GM18505 (cell line): ENCODE data around the gene ZNF571.

Source experiments
- ATAC-seq: cut with Tn5 transposase; IDR thresholded peaks from one replicate; pipeline ENCODE4 v1.9.1; 2021; ENCODE audit not compliant: unreplicated experiment
- POLR2A ChIP-seq: IDR thresholded peaks from 4 replicates; pipeline ENCODE4 v1.6.1; 2011; ENCODE audit warnings: borderline replicate concordance; ENCODE audit not compliant: insufficient read depth, insufficient read length; ENCODE audit errors: extremely low read depth

ZNF571 gene

GRCh38 chr19:37594304-37594981 lies at the start of gene ZNF571, which contains the start of gene ZNF540:
ZNF571 (minus strand) TSS chr19:37594792; CDS start chr19:37586676, 8,116 bp downstream.
ZNF540 (plus strand) TSS chr19:37594876; CDS start chr19:37598448, 3,572 bp downstream.
- TF ChIP-seq POLR2A = peak; percentile 63

GRCh38 chr19:37635076-37636056 lies 40.8 kb upstream of the ZNF571 start:
- no peak for TF ChIP-seq POLR2A
- no peak for ATAC-seq

More at GRCh38 chr19:37594304-37594981, at the start of gene ZNF571, which contains the start of gene ZNF540:
- peak; percentile 94 for ATAC-seq

GRCh38 chr19:37594982-37595382 lies 390 bp upstream of the ZNF571 start:
- no peak for TF ChIP-seq POLR2A
- ATAC-seq = peak; percentile 37

- TF ChIP-seq POLR2A = no peak
- no peak for ATAC-seq
Observed at GRCh38 chr19:37593996-37594303, 642 bp downstream of the ZNF571 start.

GRCh38 chr19:37583340-37583739 lies 11.3 kb downstream of the ZNF571 start:
- no peak for ATAC-seq
- TF ChIP-seq POLR2A = no peak

- no peak for ATAC-seq
- TF ChIP-seq POLR2A = no peak
Observed at GRCh38 chr19:37572203-37572602, 22.4 kb downstream of the ZNF571 start.

GRCh38 chr19:37565370-37565669 lies 29.3 kb downstream of the ZNF571 start:
- TF ChIP-seq POLR2A = no peak
- no peak for ATAC-seq

GRCh38 chr19:37564624-37565369 lies 29.8 kb downstream of the ZNF571 start:
- no peak for TF ChIP-seq POLR2A
- no peak for ATAC-seq

- TF ChIP-seq POLR2A = no peak
- ATAC-seq = no peak
Observed at GRCh38 chr19:37563518-37563917, 31.1 kb downstream of the ZNF571 start.

GRCh38 chr19:37551129-37551993 lies 43.2 kb downstream of the ZNF571 start:
- peak; percentile 68 for TF ChIP-seq POLR2A
- peak; percentile 80 for ATAC-seq

- no peak for TF ChIP-seq POLR2A
- no peak for ATAC-seq
Observed at GRCh38 chr19:37537391-37537947, 57.1 kb downstream of the ZNF571 start.

- ATAC-seq = no peak
- TF ChIP-seq POLR2A = no peak
Observed at GRCh38 chr19:37519890-37520289, 74.7 kb downstream of the ZNF571 start.
